ENCODE results near the gene SORD. TPM values are rescaled to one million over a fixed set of nuclear protein-coding genes. Genes with fewer than 3 reads are reported as not detected.

SORD gene
- total and polyA plus RNA-seq, 9 of the 15 experiments (the other 6 are each of a cell fraction or from before 2014, with no cell fraction given), result 5.9 to 79.2 (median 29.6) TPM

- TF ChIP-seq ASH1L (IDR thresholded peaks at IDR 0.05; ENCODE audit: borderline replicate concordance, low read depth, partially characterized antibody), result no peak
- TF ChIP-seq ZNF584 (CRISPR knock-in tag; IDR thresholded peaks at IDR 0.05; ENCODE audit: low read depth), result 0 out of 2 replicates have a peak, but pooled peaks have one; percentile 26
- TF ChIP-seq ZNF23 (CRISPR knock-in tag; IDR thresholded peaks at IDR 0.05), result no peak
- TF ChIP-seq MAFG (tag; conservative IDR thresholded peaks at IDR 0.05), result no peak
- TF ChIP-seq HEY1 (CRISPR knock-in tag; IDR thresholded peaks at IDR 0.05; ENCODE audit: borderline replicate concordance), result no peak
- peak; percentile 53; the same call in 1 of the 2 replicates for TF ChIP-seq EP400 (IDR thresholded peaks at IDR 0.05)
- peak; percentile 42; the same call in 1 of the 2 replicates for TF ChIP-seq MBD2 (IDR thresholded peaks at IDR 0.05; ENCODE audit: borderline replicate concordance, low read depth)
- TF ChIP-seq ATF1 (CRISPR knock-in tag; IDR thresholded peaks at IDR 0.05), result no peak
- TF ChIP-seq ATF1 (tag; IDR thresholded peaks at IDR 0.05), result 0 out of 2 replicates have a peak, but pooled peaks have one; percentile 4
- no peak for TF ChIP-seq HDGF (IDR thresholded peaks at IDR 0.05)
- TF ChIP-seq ZBTB7A (IDR thresholded peaks at IDR 0.05; ENCODE audit: borderline replicate concordance, control insufficient read depth, low read depth, low read length), result peak; percentile 56; the same call in 1 of the 2 replicates
- TF ChIP-seq ETV5 (CRISPR knock-in tag; IDR thresholded peaks at IDR 0.05; ENCODE audit: low read depth), result peak; percentile 30; the same call in 1 of the 2 replicates
- no peak for TF ChIP-seq NR2C2 (CRISPR knock-in tag; IDR thresholded peaks at IDR 0.05)
- TF ChIP-seq NR2C2 (tag; IDR thresholded peaks at IDR 0.05), result no peak
- TF ChIP-seq ZBTB1 (CRISPR knock-in tag; IDR thresholded peaks at IDR 0.05; ENCODE audit: borderline replicate concordance, low read depth), result no peak
- peak; percentile 45 for TF ChIP-seq MYC (IDR thresholded peaks at IDR 0.05; ENCODE audit: low read depth, low read length)
- 0 out of 2 replicates have a peak, but pooled peaks have one; percentile 51 for TF ChIP-seq MYC (CRISPR knock-in tag; IDR thresholded peaks at IDR 0.05; ENCODE audit: borderline replicate concordance, low read depth)
- no peak for TF ChIP-seq ZBTB5 (IDR thresholded peaks at IDR 0.05)
- TF ChIP-seq ZNF24 (IDR thresholded peaks at IDR 0.05), result no peak
- no peak for TF ChIP-seq ZNF668 (CRISPR knock-in tag; IDR thresholded peaks at IDR 0.05)
- no peak for TF ChIP-seq ZBTB26 (CRISPR knock-in tag; IDR thresholded peaks at IDR 0.05)
- TF ChIP-seq E2F8 (IDR thresholded peaks at IDR 0.05; ENCODE audit: low read depth, partially characterized antibody), result no peak
- TF ChIP-seq SIN3B (IDR thresholded peaks at IDR 0.05; ENCODE audit: low read depth), result no peak
- TF ChIP-seq RBM17 (IDR thresholded peaks at IDR 0.05; ENCODE audit: borderline replicate concordance, low read depth, low read length), result no peak
Measured at GRCh38 chr15:45022871-45023658, at the start of gene SORD (continued).

Measured in K562 (cell line).